ENCODE results near the gene NOP53.

DNA sequence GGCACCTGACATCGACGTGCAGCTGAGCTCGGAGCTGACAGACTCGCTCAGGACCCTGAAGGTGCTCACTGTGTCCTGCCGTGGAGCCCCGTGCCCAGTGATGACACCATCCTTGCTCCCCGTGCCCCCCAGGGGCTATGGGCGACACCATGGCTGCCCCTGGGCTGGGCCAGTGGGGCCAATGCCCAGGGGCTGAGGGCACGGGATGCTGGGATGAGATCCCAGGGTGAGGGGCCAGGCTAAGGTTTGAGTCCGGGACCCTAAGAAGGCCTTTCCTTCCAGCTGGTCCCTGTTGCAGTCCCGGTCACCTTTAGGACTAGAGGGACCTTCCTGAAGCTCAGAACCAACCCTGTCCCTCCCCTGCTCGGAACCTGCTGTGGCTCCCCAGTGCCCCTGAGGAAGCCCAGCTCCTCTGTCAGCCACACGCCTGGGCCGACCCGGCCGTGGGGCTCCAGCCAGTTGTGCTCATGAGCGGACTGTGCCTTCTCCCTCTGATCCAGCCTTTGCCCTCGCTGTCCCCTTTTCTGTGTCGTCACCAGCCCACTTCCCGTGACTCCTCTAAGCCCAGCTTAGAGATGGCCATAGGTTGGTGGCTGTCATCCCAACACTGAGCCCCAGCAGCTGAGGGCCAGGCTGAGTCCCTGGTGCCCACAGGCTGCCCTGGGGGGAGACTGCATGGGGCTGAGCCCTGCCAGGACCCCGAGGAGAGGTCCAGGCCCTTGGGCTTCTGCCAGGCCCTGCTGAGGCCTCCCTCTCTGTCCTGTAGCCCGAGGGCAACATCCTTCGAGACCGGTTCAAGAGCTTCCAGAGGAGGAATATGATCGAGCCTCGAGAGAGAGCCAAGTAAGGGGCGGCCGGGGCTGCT, 10.6 kb downstream of the NOP53 start:
- TF ChIP-seq, protein P1, sequence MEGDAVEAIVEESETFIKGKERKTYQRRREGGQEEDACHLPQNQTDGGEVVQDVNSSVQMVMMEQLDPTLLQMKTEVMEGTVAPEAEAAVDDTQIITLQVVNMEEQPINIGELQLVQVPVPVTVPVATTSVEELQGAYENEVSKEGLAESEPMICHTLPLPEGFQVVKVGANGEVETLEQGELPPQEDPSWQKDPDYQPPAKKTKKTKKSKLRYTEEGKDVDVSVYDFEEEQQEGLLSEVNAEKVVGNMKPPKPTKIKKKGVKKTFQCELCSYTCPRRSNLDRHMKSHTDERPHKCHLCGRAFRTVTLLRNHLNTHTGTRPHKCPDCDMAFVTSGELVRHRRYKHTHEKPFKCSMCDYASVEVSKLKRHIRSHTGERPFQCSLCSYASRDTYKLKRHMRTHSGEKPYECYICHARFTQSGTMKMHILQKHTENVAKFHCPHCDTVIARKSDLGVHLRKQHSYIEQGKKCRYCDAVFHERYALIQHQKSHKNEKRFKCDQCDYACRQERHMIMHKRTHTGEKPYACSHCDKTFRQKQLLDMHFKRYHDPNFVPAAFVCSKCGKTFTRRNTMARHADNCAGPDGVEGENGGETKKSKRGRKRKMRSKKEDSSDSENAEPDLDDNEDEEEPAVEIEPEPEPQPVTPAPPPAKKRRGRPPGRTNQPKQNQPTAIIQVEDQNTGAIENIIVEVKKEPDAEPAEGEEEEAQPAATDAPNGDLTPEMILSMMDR (IDR thresholded peaks at IDR 0.05; ENCODE audit: borderline replicate concordance, extremely low read depth, low read length, poor library complexity, severe bottlenecking), result no peak
- TF ChIP-seq EZH2 (IDR thresholded peaks at IDR 0.05; ENCODE audit: borderline replicate concordance, low read depth, low read length, severe bottlenecking), result no peak
